NCI-H1105 treated with DMSO at 0.1 percent for 48 hours (cell line): Measurements from ENCODE around the gene ZYG11A.

Source experiments
- DNase-seq: peaks from one replicate; lab custom pipeline; 2025; lab: John Stamatoyannopoulos, UW

Gene ZYG11A

GRCh38 chr1:52918201-52918600 lies 75.6 kb downstream of the ZYG11A start:
- DNase-seq = no peak

GRCh38 chr1:52919051-52919722 lies 76.6 kb downstream of the ZYG11A start:
- DNase-seq = no peak

- no peak for DNase-seq
Observed at GRCh38 chr1:52919723-52920483, 77.3 kb downstream of the ZYG11A start.

DNA sequence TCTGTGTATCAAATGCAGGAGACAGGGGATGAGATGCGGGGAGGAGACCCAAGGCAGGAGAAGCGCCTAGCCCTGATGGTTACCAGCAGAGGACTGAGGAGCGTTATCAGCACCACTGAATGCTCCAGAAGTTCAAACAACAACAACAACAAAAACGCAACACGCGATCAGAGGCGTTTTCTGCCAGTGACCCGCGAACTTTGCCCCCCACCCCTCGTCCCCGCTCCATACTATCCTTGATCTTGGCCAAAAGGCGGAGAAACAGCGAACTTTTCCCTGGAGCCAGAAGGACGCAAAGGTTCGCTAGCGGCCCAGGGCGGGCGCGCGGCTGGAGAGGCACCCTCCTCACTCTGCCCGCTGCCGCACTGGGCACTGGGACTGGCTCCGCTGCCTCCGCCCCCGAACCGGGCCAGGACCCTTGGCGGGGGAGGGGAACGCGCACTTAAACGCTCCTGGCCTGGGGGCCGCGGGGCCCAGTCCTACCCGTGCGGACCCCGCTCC lies 78.3 kb downstream of the ZYG11A start:
- no peak for DNase-seq

DNA sequence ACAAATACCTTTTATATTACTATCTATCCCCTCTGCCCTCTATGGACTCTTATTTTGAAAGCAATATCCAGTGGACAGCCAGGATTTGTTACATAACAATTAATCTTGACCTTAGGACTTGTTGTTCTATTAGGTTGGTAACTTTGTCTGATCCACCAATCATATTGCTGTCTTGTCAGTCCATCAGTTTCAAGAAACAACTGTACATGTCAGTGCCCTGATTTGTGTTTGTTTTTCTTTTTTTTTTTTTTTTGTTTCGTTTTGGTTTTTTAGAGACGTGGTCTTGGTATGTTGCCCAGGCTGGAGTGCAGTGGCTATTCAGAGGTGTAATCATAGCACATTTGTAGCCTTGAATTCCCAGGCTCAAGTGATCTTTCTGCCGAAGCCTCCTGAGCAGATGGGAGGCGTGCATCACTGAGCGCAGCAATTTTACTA lies 83.0 kb downstream of the ZYG11A start:
- DNase-seq = peak; percentile 23

- DNase-seq = no peak
Observed at GRCh38 chr1:52926864-52927211, 84.3 kb downstream of the ZYG11A start.

GRCh38 chr1:52927212-52928014 lies 84.9 kb downstream of the ZYG11A start, which contains the start of gene SCP2:
SCP2 (plus strand) TSS chr1:52927276; CDS start chr1:52927397, 121 bp downstream.
- DNase-seq = peak; percentile 69

DNA sequence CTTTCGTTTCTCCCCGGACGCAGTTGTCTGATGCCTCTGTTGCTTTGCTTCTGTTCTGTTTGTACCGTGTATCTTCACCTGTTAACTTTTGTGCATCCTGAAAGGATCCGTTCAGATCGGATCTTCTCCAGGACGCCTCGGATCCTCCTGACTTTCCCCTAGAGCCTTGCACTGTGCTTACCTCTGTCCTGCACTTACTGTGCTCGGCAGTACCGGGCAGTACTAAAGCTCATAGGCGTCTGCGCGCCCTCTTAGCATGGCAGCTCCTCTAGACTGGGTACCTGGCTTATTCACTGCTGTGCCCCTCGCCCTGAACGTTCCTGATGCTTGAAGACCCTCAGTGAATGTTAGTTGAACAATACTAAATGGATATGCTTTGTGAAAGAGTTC lies 85.5 kb downstream of the ZYG11A start:
- no peak for DNase-seq

- no peak for DNase-seq
Observed at GRCh38 chr1:52929019-52929418, 86.5 kb downstream of the ZYG11A start.

- no peak for DNase-seq
Observed at GRCh38 chr1:52937433-52938182, 95.0 kb downstream of the ZYG11A start.

DNA sequence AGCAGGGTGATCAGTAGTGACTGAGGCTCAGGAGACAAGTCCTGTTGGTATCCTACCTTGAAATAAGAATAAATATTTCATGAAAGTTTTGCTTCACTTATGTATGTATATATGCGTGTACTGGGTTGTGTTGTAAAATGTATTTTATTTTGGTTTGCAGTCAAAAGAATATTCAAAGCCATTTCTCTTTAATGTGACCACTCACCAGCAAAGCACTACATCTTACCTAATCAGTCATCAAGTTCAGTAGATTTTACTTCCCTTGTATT lies 95.6 kb downstream of the ZYG11A start:
- no peak for DNase-seq

DNA sequence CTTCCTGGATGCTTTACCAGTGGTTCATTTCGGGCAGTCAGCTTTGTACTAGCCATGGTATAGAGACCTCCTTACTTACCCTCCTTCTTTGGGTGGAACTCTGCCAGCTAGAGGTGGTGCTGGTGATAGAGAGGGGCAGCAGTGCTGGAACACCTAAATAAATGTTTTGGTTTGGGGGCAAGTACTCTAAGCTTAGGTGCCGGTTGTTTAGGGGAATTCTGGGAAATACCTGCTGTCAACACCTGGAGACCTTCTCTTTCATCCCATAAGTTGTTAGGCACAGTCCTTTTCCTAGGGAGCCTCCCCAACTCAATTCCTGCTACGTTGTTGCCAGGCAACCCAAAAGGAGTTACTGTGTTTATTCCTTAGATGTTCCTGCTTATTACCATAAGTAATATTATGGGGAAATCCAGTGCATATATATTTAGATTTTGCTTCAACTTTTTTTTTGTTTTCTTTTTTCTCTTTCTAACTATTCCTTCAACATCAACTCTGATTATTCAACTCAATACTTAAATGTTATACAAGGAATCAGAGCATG lies 101.4 kb downstream of the ZYG11A start:
- DNase-seq = no peak

DNA sequence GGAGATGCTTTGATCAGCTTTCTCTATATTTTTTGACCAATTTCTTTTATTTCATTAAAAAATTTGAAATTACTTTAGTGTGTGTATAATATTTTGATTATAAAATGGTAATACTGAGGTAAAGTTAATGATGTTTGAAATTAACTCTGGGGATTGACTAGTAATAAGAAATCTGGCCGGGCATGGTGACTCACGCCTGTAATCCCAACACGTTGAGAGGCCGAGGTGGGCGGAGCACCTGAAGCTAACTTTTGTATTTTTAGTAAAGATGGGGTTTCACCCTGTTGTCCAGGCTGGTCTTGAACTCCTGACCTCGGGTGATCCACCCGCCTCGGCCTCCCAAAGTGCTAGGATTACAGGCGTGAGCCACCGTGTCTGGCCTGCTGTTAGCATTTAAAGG lies 102.0 kb downstream of the ZYG11A start:
- DNase-seq = no peak
